ENCODE measurements around the gene GPR173.
A peak's percentile ranks its signal among the peaks of the same experiment; 100 is the strongest.

The GPR173 gene

DNA sequence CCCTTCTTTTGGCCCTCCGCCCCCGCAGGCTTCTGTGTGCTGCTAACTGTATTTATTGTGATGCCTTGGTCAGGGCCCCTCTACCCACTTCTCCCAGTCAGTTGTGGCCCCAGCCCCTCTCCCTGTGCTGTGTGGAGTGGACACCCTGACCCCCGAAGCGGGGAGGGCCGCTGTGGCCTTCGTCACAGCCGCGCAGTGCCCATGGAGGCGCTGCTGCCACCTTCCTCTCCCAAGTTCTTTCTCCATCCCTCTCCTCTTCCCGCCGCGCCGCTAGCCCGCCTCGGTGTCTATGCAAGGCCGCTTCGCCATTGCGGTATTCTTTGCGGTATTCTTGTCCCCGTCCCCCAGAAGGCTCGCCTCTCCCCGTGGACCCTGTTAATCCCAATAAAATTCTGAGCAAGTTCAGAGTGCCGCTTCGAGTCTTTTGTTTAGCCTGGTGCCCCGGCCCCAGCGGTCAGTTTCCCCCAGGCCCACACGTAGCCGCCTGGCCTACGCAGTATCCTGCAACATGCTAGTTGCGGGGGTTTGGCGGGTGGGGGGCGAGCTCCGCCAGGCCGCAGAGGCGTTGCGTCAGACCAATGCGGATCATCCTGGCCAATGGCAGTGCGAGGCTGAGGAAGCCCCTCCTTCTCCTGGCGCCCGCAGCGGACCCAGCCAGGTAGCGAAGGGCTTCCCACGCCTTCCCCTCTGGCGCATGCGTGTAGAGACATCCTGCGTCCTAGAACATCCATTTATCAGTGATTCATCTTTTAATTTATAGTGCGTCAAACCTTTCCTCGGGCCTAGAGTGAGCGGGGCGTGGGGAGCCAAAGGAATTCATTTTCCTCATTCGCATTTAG lies 39.8 kb downstream of the GPR173 start:
- DNase-seq = peak in 45 of 51 donors; percentile 6 to 84 (median 49)

- DNase-seq = peak in 22 of 51 donors; percentile 2 to 79 (median 28)
These were observed 40.7 kb downstream of the GPR173 start for GRCh38 chrX:53089224-53089842.

GRCh38 chrX:53089925-53090324 lies 41.3 kb downstream of the GPR173 start:
- no peak for DNase-seq

DNA sequence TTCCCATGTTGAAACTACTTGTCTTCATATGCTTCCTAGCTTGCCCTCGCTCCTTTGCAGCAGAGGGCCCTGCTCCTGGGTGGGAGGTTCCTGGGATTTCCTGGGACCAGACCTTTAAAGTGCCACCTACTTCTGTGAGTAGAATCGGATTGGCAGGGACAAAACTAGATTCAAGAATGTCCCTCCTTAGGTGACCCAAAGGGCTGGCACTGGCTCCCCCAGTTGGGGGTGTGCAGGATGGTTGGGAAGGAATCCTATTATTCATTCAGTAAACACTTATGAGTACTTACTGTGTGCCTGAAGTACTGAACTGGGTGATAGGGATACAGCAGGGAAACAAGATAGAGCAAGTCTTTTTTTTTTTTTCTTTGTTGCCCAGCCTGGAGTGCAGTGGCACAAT lies 42.8 kb downstream of the GPR173 start:
- DNase-seq = no peak

GRCh38 chrX:53093177-53093655 lies 44.6 kb downstream of the GPR173 start:
- DNase-seq = peak in 38 of 51 donors; percentile 3 to 64 (median 34)

DNA sequence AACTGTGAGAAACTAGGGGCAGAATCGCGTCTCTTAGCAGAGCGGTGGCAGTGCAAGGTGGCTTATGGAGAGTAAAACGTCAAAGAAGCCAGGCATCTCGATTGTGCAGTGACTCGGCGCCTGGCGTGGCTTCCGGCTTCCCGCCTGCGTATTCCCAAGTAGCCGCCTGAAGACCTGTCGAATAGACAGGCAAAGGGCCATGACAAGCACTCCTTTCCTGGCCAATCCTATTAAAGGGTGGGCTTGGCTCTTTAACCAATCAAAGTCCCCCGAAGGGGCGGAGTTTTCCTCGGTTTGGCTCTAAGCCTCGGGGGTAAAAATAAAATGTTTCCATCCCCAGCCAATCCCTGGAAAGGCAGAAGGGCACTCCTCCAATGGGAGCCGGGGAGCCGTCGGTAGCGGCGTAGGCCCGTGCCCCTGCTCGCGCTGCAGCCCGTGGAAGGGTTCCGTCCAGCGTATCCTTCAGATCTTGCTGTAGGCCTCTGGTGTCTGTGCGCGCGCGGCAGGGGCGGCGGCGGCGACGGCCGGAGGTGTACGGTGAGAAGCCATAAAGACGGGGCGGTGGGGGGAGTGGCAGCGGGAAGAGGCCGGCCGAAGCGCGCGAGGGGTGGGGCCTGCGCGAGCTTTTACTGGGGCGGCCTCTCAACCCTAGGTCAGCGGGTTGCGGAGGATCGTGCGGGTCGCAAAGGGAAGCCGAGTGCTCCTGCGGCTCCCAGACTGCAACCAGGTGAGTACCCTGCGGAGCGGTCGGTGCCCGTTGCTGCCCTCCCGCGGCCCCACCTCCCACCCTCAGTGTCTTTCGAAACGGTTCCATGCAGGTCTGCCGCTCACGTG lies 45.4 kb downstream of the GPR173 start, which contains the start of gene KANTR:
TSS of gene KANTR (plus strand) at position 395 of the 834 bp plus-strand sequence. CDS start 30,131 bp downstream, outside the sequence.
- DNase-seq = peak; percentile 12 to 91 (median 74)

DNA sequence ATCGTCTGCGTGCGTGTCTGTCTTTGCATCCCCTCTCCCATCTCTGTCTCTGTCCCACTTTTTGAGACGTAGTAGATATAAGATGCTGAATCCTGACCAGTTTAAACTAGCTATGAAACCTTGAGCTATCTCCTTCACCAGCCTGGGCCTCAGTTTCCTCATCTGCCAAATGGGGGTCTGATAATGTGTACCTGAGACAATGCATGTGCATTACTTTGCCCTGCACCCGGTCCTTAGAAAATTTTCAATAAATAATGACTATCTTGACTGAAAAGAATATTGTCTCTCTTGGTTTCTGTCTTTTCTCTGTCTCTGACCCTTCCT lies 46.0 kb downstream of the GPR173 start:
- no peak for DNase-seq

- no peak for DNase-seq
These were observed 47.2 kb downstream of the GPR173 start for GRCh38 chrX:53095796-53096195.

DNA sequence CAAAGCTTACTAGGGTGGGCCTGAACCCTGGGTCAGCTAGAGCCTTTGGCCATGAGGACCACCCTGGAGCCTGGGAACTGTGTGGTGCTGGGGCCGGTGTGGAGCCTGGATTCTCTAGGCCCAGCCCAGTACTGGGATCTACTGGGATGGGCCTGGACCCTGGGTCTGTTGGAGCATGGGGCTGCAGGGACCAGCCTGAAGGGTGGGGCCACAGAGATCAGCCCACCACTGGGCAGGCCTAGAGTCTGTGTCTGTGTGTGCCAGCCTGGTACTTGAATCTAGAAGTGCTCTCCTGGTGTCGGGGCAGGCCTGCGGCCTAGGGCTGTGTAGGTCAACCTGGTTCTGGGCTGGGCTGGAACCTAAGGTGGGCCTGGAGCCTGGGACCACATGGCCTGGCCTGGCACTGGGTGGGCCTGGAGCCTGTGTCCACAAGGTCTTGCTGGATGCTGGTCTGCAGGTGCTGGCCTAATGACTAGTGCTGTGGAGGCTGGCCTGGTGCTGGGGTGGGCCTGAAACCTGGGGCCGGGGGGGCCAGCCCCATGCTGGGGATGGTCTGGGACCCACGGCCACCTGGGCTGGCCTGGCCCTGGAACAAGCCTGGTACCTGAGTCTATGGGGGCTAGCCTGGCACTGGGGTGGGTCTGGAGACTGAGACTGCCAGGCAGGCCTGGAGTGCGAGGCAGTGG lies 66.4 kb downstream of the GPR173 start:
- no peak for DNase-seq

- DNase-seq = no peak
These were observed 66.9 kb downstream of the GPR173 start for GRCh38 chrX:53115550-53115874.

DNA sequence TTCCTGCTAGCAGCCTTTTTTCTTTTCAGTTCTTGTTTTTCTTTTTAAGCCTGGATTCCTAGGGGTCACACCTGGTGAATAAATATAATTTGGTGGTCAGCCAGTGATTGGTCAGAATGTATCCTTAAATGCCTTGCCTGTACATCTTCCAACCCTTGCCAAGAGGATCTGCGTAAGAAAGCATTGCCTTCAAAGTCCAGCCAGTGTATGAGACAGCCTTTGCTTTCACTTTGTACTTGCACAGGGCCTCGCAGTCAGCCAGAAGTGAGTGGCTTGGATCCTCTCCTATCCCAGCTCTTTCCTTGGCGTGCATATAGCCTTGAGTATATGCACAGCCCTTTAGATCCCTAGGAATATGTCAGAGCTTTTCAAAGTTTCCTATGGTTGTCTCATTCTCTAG lies 67.5 kb downstream of the GPR173 start:
- DNase-seq = peak in 6 of 51 donors; percentile 0 to 20 (median 0)

- peak in 3 of 51 donors; percentile 1 to 3 (median 2) for DNase-seq
These were observed 73.4 kb downstream of the GPR173 start for GRCh38 chrX:53122013-53122412.

DNA sequence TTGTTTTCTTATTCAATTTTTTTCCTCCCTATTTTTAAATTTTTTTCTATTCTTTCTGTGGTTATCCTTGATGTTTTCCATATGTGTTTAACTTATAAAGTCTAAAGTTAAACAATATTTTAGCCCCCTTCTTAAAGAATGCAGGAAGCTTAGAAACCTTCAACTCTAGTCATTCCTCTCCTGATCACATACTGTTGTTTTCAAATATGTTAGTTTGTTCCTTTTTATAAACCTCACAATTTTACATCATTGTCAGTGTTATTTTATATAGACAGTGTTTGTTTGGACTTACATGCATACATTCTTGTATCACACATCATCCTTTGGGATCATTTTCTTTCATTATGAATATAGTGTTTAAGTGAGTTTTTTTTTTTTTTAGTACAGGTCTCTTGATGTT lies 76.9 kb downstream of the GPR173 start:
- no peak for DNase-seq

DNA sequence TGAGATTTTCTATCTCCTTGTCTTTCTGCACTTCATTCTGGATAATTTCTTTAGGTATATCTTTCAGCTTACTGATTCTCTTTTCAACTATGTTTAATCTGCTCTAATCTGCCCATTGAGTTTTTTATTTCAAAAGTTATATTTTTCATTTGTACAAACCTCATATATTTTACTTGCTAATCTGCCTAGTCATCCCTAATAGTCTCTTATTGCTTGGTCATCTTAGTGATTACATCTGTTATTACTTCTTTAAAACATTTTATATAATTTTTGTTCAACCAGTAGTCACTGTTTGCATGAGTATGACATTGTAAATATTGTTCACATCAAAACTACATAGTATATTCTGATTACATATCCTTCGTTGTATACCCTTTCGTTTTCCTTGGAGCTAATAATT lies 77.8 kb downstream of the GPR173 start:
- DNase-seq = no peak

DNA sequence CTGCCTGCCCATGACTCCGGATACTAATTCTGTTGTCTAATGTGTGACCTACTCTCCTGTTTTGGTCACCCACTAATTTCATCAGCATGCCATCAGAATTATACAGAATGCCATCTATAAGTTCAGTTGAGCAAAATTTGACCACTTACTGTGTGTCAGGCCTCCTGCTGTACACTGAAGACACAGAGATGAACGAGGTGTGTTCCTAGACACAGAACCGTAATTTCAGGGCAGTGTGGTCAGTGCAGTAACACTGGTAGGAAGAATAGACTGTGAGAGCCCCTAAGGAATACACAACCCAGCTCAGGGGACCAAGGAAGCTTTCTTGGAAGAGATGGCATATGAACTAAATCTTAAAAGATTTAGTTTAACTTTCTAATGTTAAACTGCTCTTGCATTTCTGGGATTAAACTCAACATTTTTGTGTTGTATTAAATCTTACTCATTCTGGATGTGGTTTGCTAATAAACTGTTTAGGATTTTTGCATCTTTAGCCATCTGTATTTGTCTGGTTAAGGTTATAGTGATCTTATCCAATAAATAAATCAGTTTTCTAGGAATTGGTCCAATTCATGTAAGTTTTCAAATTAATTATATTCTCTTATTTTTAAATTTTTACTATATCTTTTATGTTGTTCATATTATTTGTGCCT lies 79.6 kb downstream of the GPR173 start:
- DNase-seq = no peak

Measured in hypothalamus (tissue), 51 donors.